Midbrain (tissue), 1 donor: ENCODE measurements around the gene TRIM63.
A peak's percentile ranks its signal among the peaks of the same experiment; 100 is the strongest.

Experiments used
- DNase-seq: peaks from one replicate; lab custom pipeline; 2025; lab: John Stamatoyannopoulos, UW

The TRIM63 gene

DNA sequence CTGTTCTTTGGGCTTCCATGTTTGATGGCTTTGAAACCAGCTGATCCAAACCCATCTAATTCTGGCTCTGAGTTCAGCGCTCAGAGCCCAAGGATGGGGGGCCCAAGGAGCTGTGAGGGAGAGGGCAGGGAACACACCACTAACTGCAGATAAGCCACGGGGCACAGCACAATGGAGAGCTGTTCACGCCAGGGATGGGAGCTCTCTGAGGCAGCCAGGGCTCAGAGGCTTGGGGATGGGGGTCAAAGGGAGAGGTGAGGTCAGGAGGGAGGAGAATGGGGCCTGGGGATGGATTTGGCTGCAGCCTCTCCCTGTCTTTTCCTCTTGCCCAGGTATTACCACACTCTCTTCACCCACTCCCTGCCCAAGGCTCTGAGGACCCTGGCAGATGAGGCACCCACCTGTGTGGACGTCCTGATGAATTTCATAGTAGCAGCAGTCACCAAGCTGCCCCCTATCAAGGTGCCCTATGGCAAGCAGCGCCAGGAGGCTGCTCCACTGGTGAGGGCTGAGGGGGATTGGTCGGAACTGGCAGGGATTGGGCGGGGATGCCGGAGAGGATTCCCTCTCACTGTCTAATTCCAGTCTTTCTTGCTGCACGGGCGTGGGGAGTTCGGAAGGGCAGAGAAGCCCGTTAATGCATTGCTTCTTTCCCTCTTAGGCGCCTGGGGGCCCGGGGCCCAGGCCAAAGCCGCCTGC is 32.8 kb downstream of the TRIM63 start:
- no peak for DNase-seq

DNA sequence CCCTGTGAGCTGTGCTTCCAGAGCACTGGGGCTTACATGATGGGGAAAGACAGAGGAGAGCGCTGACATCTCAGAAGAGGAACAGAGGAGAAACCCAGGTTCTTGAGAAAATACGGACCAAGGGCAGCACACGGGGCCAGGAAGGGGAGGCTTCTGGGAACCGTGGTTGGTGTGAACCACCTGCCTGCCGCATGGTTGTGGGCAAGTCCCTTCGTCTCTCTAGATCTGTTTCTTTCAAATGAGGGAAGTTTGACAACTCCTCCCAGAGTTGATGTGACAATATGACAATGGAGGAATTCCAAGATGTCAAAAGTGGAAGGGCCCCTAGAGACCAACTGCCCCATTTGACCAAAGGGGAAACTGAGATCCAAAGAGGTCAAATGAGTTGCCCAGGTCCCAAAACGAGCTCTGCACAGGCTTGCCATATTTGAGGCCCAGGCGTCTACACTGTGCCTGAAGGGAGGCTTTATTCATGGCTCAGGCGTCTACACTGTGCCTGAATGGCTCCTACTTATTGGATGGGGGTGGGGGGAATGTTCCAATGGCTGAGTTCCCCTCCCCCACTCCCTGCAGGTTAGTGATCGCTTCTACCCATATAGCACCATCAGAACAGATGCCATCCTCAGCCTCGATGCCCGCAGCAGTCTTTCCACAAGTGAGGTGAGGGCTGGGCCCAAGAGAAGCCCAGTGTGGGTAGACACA is 34.6 kb downstream of the TRIM63 start:
- DNase-seq: no peak

DNA sequence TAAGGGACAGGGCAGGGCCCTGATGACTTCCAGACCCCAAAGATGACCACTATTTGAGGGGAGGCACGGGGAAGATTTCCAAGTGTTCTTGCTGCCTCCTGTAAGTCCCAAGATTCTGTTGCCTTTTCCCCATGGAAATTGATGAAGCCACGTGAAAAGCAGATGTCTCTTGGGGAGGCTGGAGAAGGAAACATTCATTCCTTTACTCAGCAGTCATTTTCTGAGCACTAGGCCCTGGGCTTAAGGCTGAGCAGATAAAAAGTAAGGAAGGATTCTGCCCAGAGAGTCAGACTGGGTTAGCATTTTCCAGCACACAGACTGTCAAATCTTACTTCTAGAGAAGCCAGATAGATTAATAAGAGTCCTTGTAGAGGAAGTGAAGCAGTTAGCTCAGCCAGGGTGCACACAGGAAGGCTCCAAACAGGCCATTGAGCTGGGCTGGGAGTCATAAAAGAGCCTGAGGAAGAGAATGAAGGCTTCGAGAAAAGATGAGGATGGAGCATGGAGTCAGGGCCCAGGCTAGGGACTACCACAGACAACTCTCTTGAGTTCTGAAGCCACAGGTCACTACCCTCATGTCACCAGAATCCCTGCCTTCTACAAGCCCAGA is 35.7 kb downstream of the TRIM63 start:
- DNase-seq: no peak

- DNase-seq: no peak
Measured at GRCh38 chr1:26031196-26031595, 36.2 kb downstream of the TRIM63 start.

DNA sequence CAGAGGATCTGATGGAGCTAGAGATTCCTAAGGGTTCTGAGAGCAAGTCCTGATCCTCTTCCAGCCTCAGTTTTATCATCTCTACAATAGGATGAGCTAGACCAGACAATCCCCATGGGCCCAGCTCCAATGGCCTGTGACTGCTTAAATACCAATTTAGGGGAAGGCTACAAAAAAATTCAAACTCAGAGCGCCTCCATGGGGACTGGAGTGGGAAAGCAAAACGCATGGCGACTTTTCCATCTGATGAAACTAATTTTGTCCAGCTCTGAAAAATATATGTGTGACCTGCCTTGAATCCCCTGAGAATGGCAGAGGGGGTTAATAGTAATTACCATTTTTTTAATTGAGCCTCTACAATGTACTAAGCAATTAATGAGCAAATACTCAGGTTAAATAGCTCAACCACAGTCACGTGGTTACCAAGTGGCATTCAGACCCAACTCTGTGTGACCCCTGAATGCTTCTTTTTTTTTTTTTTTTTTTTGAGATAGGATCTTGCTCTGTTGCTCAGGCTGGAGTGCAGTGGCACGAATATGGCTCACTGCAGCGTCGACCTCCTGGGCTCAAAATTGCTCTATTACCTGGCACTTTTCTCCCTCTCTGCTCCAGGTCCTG is 37.5 kb downstream of the TRIM63 start:
- DNase-seq: no peak

DNA sequence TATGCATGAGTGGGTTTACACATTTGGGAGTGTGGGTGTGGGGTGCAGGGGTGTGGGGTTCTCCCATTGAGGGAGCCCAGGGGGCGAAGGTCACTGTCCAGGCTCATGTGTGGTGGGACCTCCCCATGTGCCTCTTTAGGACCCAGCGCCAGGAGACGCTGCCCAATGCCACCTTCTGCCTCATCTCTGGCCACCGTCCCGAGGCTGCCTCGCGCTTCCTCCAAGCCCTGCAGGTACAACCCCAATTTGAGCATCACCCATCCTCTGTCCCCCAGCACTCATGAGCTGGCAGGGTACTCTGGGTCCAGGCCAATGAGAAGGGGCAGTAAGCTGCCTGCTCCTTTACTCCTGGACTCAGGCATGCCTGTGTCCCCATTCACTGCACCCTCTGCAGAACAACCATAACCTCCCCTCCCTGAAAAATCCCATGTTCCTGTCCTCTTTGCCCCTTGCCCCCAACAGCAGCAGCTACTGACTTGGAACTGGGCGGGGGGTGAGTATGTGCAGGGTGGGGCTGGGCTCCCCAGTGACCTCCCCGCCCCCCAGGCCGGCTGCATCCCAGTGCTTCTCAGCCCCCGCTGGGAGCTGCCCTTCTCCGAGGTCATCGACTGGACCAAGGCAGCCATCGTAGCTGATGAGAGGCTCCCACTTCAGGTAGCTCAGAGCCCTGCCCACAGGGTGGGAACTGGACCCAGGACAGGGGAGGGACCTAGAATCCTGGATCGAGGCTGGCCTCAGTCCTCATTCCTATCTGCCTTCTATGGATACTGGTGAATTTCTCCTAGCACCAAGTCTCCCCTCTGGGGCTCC is 38.2 kb downstream of the TRIM63 start:
- no peak for DNase-seq

DNA sequence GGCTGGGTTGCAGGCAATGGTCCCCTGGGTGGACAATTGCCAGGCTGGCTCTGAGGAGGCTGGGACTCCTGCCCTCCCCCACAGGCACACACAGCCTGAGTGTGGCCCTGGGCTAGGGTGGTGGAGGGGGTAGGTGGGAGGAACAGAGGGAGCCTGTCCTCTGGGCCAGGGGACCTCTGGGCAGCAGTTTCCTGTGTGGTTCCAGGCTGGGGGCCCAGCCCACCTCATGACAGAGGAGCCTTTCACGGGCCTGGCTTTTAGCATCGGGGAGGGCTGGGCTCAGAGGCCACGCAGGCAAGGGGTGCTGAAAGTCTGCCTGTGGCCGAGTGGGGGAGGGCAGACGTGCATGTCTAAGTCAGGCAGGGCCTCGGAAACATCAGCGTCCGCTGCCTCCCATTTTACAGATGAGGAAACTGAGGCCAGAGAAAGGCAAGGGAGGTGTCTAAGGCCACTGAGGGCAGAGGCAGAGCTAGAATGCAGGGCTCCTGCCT is 38.9 kb downstream of the TRIM63 start:
- no peak for DNase-seq

- DNase-seq: no peak
Measured at GRCh38 chr1:26027716-26028489, 39.5 kb downstream of the TRIM63 start.

- DNase-seq: no peak
Measured at GRCh38 chr1:26025517-26025916, 41.9 kb downstream of the TRIM63 start.

- DNase-seq: no peak
Measured at GRCh38 chr1:26025060-26025459, 42.4 kb downstream of the TRIM63 start.

DNA sequence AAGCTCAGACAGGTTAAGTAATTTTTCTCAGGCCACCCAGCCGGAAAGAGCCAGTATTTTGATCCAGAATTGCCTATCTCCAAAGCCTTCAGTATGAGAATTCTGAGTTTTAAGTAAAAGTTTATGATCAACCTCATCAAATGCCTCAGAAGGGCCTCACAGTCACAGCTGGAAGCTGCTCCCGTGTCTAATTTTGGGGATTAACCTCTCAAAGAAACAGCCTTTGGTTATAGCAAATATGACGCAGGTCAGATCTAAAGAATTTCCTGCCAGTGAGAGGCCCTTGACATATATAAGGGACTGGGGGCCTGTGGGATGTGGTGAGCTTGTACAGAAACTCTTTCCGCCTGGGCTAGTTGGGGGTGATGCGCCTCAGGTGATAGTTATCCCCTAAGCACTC is 43.6 kb downstream of the TRIM63 start:
- no peak for DNase-seq

- no peak for DNase-seq
Measured at GRCh38 chr1:26023009-26023408, 44.4 kb downstream of the TRIM63 start.

GRCh38 chr1:26022404-26022779 is 45.0 kb downstream of the TRIM63 start:
- no peak for DNase-seq

- peak; percentile 35 for DNase-seq
Measured at GRCh38 chr1:26021647-26022403, 45.6 kb downstream of the TRIM63 start, which contains the start of gene EXTL1. Gene EXTL1, plus strand, starts transcription at chr1:26021775. Its CDS starts 872 bp downstream, at chr1:26022647.

DNA sequence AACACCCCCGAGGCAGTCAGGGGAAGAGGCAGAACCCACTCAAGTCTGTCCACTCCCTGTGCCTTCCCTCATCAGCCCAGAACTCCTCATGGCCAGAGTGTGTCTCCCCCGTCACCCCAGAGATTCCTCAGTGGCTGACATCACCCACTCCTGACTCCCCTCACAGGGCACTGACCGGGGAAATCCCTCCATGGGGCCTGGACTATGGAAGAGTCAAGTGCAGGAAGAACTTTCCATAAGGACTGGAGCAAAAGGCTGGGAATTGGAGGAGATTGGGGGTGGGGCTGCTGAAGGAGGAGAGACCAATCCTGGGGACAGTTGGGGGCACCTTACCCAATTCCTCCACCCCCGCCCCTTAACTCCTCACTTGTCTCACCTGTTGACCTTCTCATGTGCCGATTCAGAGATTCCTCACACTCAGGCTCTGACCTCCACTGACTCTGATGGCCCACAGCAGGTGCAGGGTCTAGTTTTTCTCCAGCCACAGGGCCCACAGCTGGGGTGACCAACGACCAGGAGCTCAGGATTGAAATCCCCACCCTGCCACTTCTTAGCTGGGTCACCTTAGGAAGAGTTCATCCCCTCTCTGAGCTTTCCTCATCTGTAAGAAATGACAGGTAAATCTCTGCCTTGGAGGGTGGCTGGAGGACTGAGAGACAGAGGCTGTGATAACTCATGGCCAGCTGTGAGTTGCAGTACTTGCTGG is 46.3 kb downstream of the TRIM63 start:
- no peak for DNase-seq

- DNase-seq: no peak
Measured at GRCh38 chr1:26020330-26020768, 47.1 kb downstream of the TRIM63 start.

GRCh38 chr1:26019641-26020315 is 47.7 kb downstream of the TRIM63 start:
- DNase-seq: no peak

DNA sequence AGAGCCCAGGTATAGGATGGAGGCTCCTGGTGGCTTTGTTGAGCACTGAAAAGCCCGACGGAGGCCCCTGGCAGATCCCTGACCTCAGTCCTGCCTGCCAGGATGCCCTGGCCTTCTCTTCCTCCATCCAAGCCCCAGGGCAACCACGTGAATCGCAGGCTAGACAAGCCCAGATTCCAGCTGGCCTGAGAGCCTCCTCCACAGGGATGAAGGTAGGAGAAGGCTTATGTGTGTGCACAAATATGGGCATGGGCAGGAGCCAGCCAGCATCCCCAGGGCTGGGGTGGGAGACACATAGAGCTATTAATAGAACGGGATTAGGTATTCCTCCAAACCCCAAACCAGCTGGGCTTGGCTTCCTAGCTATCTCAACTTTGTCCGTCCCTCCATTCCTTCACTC is 49.8 kb downstream of the TRIM63 start:
- DNase-seq: no peak
